ENCODE measurements around the gene NTRK2.
A peak's percentile ranks its signal among the peaks of the same experiment; 100 is the strongest.

Gene NTRK2

DNA sequence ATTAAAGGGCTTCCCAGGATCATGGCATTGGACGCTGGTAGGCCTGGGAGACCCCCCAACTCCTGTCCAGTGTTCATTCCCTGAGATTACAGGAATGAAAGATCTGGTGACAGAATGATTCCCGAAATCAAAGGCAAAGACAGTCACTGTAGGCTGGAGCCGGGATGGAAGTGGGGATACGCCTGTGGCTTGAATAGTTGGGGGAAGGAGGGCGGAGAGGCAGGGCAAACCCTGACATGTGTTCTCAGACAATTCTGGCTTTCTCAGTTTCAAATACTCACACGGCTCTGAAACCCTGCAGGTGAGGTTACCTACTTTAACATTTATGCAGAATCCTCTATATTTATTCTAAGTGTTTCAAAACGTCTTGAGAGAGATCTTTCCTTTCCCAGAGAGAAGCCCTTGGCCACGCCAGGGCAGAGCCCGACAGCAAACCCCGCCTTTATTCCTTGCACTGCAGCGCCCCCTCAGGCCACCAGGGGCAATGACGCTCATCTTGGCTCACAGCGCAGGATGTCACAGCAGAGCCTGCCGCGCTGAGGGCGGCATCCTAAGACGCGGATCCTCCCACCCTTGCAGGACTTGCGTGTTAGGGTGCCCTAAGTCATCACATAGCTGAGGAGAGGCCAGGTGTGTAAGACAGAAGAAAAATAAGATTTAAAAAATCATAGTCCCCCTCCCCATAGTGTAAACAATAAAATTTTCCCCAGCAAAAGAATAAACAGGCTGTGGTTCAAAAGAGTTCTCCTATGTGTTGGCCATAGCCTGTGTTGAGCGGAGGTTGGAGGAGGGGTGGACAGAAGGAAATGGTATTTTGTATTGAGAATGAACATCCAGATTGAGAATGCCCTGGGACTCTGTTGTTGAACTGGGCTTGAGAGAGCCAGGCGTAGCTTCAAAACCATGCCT lies 284.5 kb downstream of the NTRK2 start:
- H3K4me1 ChIP-seq (ENCODE audit: control insufficient read depth in 1 of 2, insufficient read depth in 2 of 2, low read length in 2 of 2), result peaks cover 3 to 6% of the 10 kb centered on the region in 2 experiments
- peak overlapping the region; percentile 67 for H4K8ac ChIP-seq (ENCODE audit: low read depth, low read length)
- H3K4me3 ChIP-seq (ENCODE audit: low read depth, low read length), result no peak overlapping the region
- no peak overlapping the region for H3K23ac ChIP-seq (ENCODE audit: low read length)
- H2AFZ ChIP-seq (ENCODE audit: insufficient read depth, low read length, poor library complexity), result peak overlapping the region; percentile 30
- no peak overlapping the region for H2AK5ac ChIP-seq (ENCODE audit: low read length)
- H2BK120ac ChIP-seq (ENCODE audit: insufficient read depth, low read length, poor library complexity), result peak overlapping the region; percentile 76
- no peak overlapping the region for H3K4me2 ChIP-seq (ENCODE audit: low read length)
- H2BK5ac ChIP-seq (ENCODE audit: low read depth, low read length, poor library complexity), result peak overlapping the region; percentile 27
- peak overlapping the region; percentile 43 for H3K14ac ChIP-seq (ENCODE audit: low read length)
- H3K18ac ChIP-seq (ENCODE audit: low read length), result peak overlapping the region; percentile 58
- H3K4ac ChIP-seq (ENCODE audit: low read depth, low read length), result no peak overlapping the region
- H4K12ac ChIP-seq (ENCODE audit: low read depth, low read length), result no peak overlapping the region
- no peaks in the 10 kb centered on the region for H3K27me3 ChIP-seq (ENCODE audit: insufficient read depth, low read length)
- peak; percentile 59 to 83 for DNase-seq
- peak overlapping the region; percentile 91 for H4K91ac ChIP-seq (ENCODE audit: low read depth, low read length)
- no CpG with 5 or more reads among the region's 21 CpGs for WGBS (ENCODE audit: extremely low coverage, insufficient coverage, insufficient read length)
- peak overlapping the region; percentile 39 for H3K27ac ChIP-seq (ENCODE audit: low read depth, low read length)
- H3K9ac ChIP-seq (ENCODE audit: low read length), result no peak overlapping the region
- H3K9me3 ChIP-seq (ENCODE audit: insufficient read depth, low read depth, low read length), result no peaks in the 10 kb centered on the region
- H3K36me3 ChIP-seq (ENCODE audit: control insufficient read depth in 1 of 2, insufficient read depth in 2 of 2, low read length in 2 of 2), result no peaks in the 10 kb centered on the region
- no peaks in the 10 kb centered on the region for H3K79me2 ChIP-seq (ENCODE audit: control insufficient read depth, insufficient read depth, low read length, poor library complexity)
- peaks cover 3% of the 10 kb centered on the region for H3K79me1 ChIP-seq (ENCODE audit: low read length)
- H2BK12ac ChIP-seq (ENCODE audit: low read length), result peak overlapping the region; percentile 65

DNA sequence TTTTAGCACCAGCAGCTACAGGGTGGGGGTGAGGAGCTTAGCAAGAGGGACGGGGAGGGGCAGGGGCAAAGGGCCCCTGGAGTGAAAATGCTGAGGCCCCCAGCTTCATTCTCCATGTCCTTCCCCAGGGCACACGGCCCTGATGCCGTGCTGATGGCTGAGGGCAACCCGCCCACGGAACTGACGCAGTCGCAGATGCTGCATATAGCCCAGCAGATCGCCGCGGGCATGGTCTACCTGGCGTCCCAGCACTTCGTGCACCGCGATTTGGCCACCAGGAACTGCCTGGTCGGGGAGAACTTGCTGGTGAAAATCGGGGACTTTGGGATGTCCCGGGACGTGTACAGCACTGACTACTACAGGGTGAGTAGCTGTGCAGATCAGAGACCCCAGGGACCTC lies 285.6 kb downstream of the NTRK2 start:
- Histone ChIP-seq H4K12ac (ENCODE audit: low read depth, low read length) (no peak overlapping the region), H3K9me3 (ENCODE audit: insufficient read depth, low read depth, low read length) (no peaks in the 10 kb centered on the region), H3K27me3 (ENCODE audit: insufficient read depth, low read length) (no peaks in the 10 kb centered on the region), H3K4ac (ENCODE audit: low read depth, low read length) (no peak overlapping the region), H3K4me2 (ENCODE audit: low read length) (no peak overlapping the region), H3K27ac (ENCODE audit: low read depth, low read length) (no peak overlapping the region), H2BK12ac (ENCODE audit: low read length) (no peak overlapping the region), H3K4me1 (ENCODE audit: control insufficient read depth in 1 of 2, insufficient read depth in 2 of 2, low read length in 2 of 2) (peaks cover 3 to 6% of the 10 kb centered on the region in 2 experiments), H3K79me1 (ENCODE audit: low read length) (peaks cover 3% of the 10 kb centered on the region), H3K79me2 (ENCODE audit: control insufficient read depth, insufficient read depth, low read length, poor library complexity) (no peaks in the 10 kb centered on the region), H2BK5ac (ENCODE audit: low read depth, low read length, poor library complexity) (no peak overlapping the region), H3K23ac (ENCODE audit: low read length) (no peak overlapping the region), H3K14ac (ENCODE audit: low read length) (no peak overlapping the region), H3K18ac (ENCODE audit: low read length) (no peak overlapping the region), H2AFZ (ENCODE audit: insufficient read depth, low read length, poor library complexity) (no peak overlapping the region), H2AK5ac (ENCODE audit: low read length) (no peak overlapping the region), H2BK120ac (ENCODE audit: insufficient read depth, low read length, poor library complexity) (no peak overlapping the region), H4K8ac (ENCODE audit: low read depth, low read length) (no peak overlapping the region), H3K9ac (ENCODE audit: low read length) (no peak overlapping the region), H3K36me3 (ENCODE audit: control insufficient read depth in 1 of 2, insufficient read depth in 2 of 2, low read length in 2 of 2) (no peaks in the 10 kb centered on the region), H4K91ac (ENCODE audit: low read depth, low read length) (no peak overlapping the region), H3K4me3 (ENCODE audit: low read depth, low read length) (no peak overlapping the region)
- DNase-seq, result no peak
- no CpG with 5 or more reads among the region's 18 CpGs for WGBS (ENCODE audit: extremely low coverage, insufficient coverage, insufficient read length)

DNA sequence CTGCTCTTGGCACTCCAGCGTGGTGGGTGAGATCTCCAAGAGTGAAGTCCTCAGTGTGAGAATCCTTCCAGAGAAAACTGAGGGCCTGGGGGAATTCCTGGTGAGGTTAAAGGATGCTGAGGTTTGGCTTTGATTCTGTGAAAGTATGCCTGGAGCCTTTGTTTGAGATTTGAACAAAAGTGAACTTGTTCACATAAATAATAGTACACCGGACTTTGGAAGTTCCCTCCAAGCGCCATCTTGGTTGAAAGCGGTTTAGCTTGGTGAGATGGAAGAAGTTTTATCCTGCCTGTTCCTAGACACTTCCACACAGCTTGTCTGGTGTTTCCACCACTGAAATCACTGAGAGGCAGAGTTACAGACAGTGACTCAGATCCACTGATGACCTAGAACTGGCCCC lies 286.4 kb downstream of the NTRK2 start:
- Histone ChIP-seq H2BK5ac (ENCODE audit: low read depth, low read length, poor library complexity) (no peak overlapping the region), H3K14ac (ENCODE audit: low read length) (no peak overlapping the region), H3K4me1 (ENCODE audit: control insufficient read depth in 1 of 2, insufficient read depth in 2 of 2, low read length in 2 of 2) (peaks cover 3 to 6% of the 10 kb centered on the region in 2 experiments), H3K4me3 (ENCODE audit: low read depth, low read length) (no peak overlapping the region), H2AFZ (ENCODE audit: insufficient read depth, low read length, poor library complexity) (no peak overlapping the region), H2AK5ac (ENCODE audit: low read length) (no peak overlapping the region), H3K36me3 (ENCODE audit: control insufficient read depth in 1 of 2, insufficient read depth in 2 of 2, low read length in 2 of 2) (no peaks in the 10 kb centered on the region), H3K23ac (ENCODE audit: low read length) (no peak overlapping the region), H3K18ac (ENCODE audit: low read length) (no peak overlapping the region), H3K4me2 (ENCODE audit: low read length) (no peak overlapping the region), H3K79me1 (ENCODE audit: low read length) (peaks cover 3% of the 10 kb centered on the region), H3K27ac (ENCODE audit: low read depth, low read length) (no peak overlapping the region), H3K79me2 (ENCODE audit: control insufficient read depth, insufficient read depth, low read length, poor library complexity) (no peaks in the 10 kb centered on the region), H3K9ac (ENCODE audit: low read length) (no peak overlapping the region), H2BK120ac (ENCODE audit: insufficient read depth, low read length, poor library complexity) (no peak overlapping the region), H3K4ac (ENCODE audit: low read depth, low read length) (no peak overlapping the region), H2BK12ac (ENCODE audit: low read length) (peak overlapping the region; percentile 56), H4K8ac (ENCODE audit: low read depth, low read length) (no peak overlapping the region), H4K91ac (ENCODE audit: low read depth, low read length) (no peak overlapping the region), H3K27me3 (ENCODE audit: insufficient read depth, low read length) (no peaks in the 10 kb centered on the region), H3K9me3 (ENCODE audit: insufficient read depth, low read depth, low read length) (no peaks in the 10 kb centered on the region), H4K12ac (ENCODE audit: low read depth, low read length) (no peak overlapping the region)
- WGBS (ENCODE audit: extremely low coverage, insufficient coverage, insufficient read length), result no CpG with 5 or more reads among the region's 4 CpGs
- DNase-seq, result no peak

DNA sequence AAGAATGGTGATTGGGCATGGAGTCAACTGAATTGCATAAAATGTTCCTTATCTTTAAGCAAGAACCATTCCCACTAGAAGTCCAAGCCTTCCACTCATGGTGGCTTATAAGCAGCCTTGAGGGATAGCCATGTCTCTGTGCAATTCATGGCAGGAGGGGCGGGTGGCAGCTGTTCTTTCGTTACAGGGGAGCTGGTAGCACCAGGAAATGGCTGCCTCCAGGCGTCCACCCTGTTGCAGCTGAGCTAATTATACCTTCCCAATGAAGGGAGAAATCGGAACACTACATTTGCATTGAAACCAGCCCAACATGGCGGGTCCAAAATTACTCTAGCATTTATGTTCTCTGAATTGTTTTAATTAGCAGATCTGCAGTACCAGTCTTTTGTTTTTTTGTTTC lies 289.8 kb downstream of the NTRK2 start:
- no peak overlapping the region for H4K12ac ChIP-seq (ENCODE audit: low read depth, low read length)
- H3K9ac ChIP-seq (ENCODE audit: low read length), result no peak overlapping the region
- H3K4ac ChIP-seq (ENCODE audit: low read depth, low read length), result no peak overlapping the region
- no peak overlapping the region for H3K14ac ChIP-seq (ENCODE audit: low read length)
- no peak for DNase-seq
- H3K23ac ChIP-seq (ENCODE audit: low read length), result no peak overlapping the region
- H3K79me2 ChIP-seq (ENCODE audit: control insufficient read depth, insufficient read depth, low read length, poor library complexity), result no peaks in the 10 kb centered on the region
- no peak overlapping the region for H2BK12ac ChIP-seq (ENCODE audit: low read length)
- H3K36me3 ChIP-seq (ENCODE audit: control insufficient read depth in 1 of 2, insufficient read depth in 2 of 2, low read length in 2 of 2), result no peaks in the 10 kb centered on the region
- H4K91ac ChIP-seq (ENCODE audit: low read depth, low read length), result no peak overlapping the region
- WGBS (ENCODE audit: extremely low coverage, insufficient coverage, insufficient read length), result no CpG with 5 or more reads among the region's 5 CpGs
- no peak overlapping the region for H3K4me2 ChIP-seq (ENCODE audit: low read length)
- H3K18ac ChIP-seq (ENCODE audit: low read length), result no peak overlapping the region
- no peaks in the 10 kb centered on the region for H3K4me1 ChIP-seq (ENCODE audit: control insufficient read depth in 1 of 2, insufficient read depth in 2 of 2, low read length in 2 of 2)
- no peak overlapping the region for H2BK120ac ChIP-seq (ENCODE audit: insufficient read depth, low read length, poor library complexity)
- H2AFZ ChIP-seq (ENCODE audit: insufficient read depth, low read length, poor library complexity), result no peak overlapping the region
- no peaks in the 10 kb centered on the region for H3K27me3 ChIP-seq (ENCODE audit: insufficient read depth, low read length)
- H3K27ac ChIP-seq (ENCODE audit: low read depth, low read length), result no peak overlapping the region
- no peak overlapping the region for H3K4me3 ChIP-seq (ENCODE audit: low read depth, low read length)
- H3K9me3 ChIP-seq (ENCODE audit: insufficient read depth, low read depth, low read length), result no peaks in the 10 kb centered on the region
- no peaks in the 10 kb centered on the region for H3K79me1 ChIP-seq (ENCODE audit: low read length)
- H4K8ac ChIP-seq (ENCODE audit: low read depth, low read length), result no peak overlapping the region
- H2AK5ac ChIP-seq (ENCODE audit: low read length), result no peak overlapping the region
- no peak overlapping the region for H2BK5ac ChIP-seq (ENCODE audit: low read depth, low read length, poor library complexity)

Data from trophoblast cell (in vitro differentiated cells and primary cell).